Kidney (tissue), 14 donors: ENCODE results near the gene LAMB3. TPM values are rescaled to one million over a fixed set of nuclear protein-coding genes. Genes with fewer than 3 reads are reported as not detected.

Experiments used
- DNase-seq, 5 donors: peaks; one replicate each; pipeline ENCODE4 v3.0.0-alpha.2; 2013 to 2020
- FAIRE-seq: peaks from 2 replicates; lab custom pipeline; 2012; peaks lifted over from hg19 to GRCh38; lab: Jason Lieb, UNC
- H3K27ac ChIP-seq, 2 donors: one replicate each; pipeline ENCODE4 v1.7.0; 2013; ENCODE audit warnings: low read depth in 2 of 2, low read length in 2 of 2, inconsistent platforms in 1 of 2
- H3K27me3 ChIP-seq: one replicate; pipeline ENCODE4 v1.7.1; 2013; ENCODE audit warnings: low read length, inconsistent platforms; ENCODE audit not compliant: control insufficient read depth, insufficient read depth
- H3K36me3 ChIP-seq, 3 donors: one replicate each; pipeline versions ENCODE4 v1.7.0 to v1.7.1; 2013; ENCODE audit warnings: low read length in 3 of 3, control low read depth in 1 of 3, inconsistent platforms in 1 of 3; ENCODE audit not compliant: insufficient read depth in 3 of 3, control insufficient read depth in 2 of 3
- H3K4me1 ChIP-seq, 3 donors: one replicate each; pipeline versions ENCODE4 v1.7.0 to v1.7.1; 2013; ENCODE audit warnings: low read length in 3 of 3, inconsistent platforms in 1 of 3, low read depth in 1 of 3; ENCODE audit not compliant: control insufficient read depth in 2 of 3, insufficient read depth in 2 of 3
- H3K4me3 ChIP-seq, 3 donors: one replicate each; pipeline versions ENCODE4 v1.7.0 to v1.8.1; 2013; ENCODE audit warnings: low read length in 3 of 3, control low read depth in 1 of 3, inconsistent platforms in 1 of 3
- H3K9ac ChIP-seq, 3 donors: one replicate each; pipeline versions ENCODE4 v1.7.0 to v1.7.1; 2013; ENCODE audit warnings: low read length in 3 of 3, control low read depth in 1 of 3, inconsistent platforms in 1 of 3
- H3K9me3 ChIP-seq, 3 donors: one replicate each; pipeline versions ENCODE4 v1.7.0 to v1.7.1; 2013; ENCODE audit warnings: low read length in 3 of 3, control low read depth in 1 of 3, inconsistent platforms in 1 of 3; ENCODE audit not compliant: control insufficient read depth in 2 of 3, insufficient read depth in 1 of 3
- CTCF ChIP-seq: IDR thresholded peaks from 3 replicates; pipeline ENCODE4 v1.5.1; 2012; ENCODE audit warnings: mild to moderate bottlenecking, moderate library complexity, borderline replicate concordance; ENCODE audit not compliant: insufficient read depth; ENCODE audit errors: extremely low read depth
- intact Hi-C: fragments of 100-400 bp; cut with DNase I; formaldehyde crosslinking; loops from one replicate; pipeline ENCODE4 v1.11.1; 2022
- polyA plus RNA-seq: library from polyadenylated mRNA; stranded (reverse); fragments of 350-450 nt; fragmentation: Illumina TruSeq; extraction: RNeasy Lipid Tissue Mini Kit (QIAGEN cat#74804); gene quantifications from one replicate; pipeline ENCODE4 v1.2.3, GENCODE V29; 2014; ENCODE audit warnings: low read depth, low replicate concordance; ENCODE audit not compliant: insufficient read depth
- total RNA-seq: library from RNA; stranded (reverse); fragmentation: NEBNext Ultra II Directional; extraction: Animal tissue kit (Norgen Biotek cat#: 25700); gene quantifications from one replicate; pipeline ENCODE4 v1.2.1, GENCODE V29; 2021
- donor health status: control.
- donor health status: control.
- donor health status: control.
- donor health status: control.
- donor health status: control.
- donor health status: DM: yes; HTN: yes; CAD: no.
- donor health status: Normal renal cell carcinoma (clear cell type).

Gene LAMB3
- total and polyA plus RNA-seq, 2 donors from 2014 or later: 2.5 to 59.7 TPM

- Histone ChIP-seq H3K9ac (no peak overlapping the region), H3K9me3 (no peaks in the 10 kb centered on the region), H3K4me1 (peaks cover 0 to 16% (median 0%) of the 10 kb centered on the region in 3 donors), H3K27ac (no peak overlapping the region), H3K4me3 (no peak overlapping the region), H3K27me3 (no peaks in the 10 kb centered on the region), H3K36me3 (no peaks in the 10 kb centered on the region)
- DNase-seq (peak in 1 of 5 donors; percentile 31), FAIRE-seq (no peak)
- intact Hi-C loops: loop anchor here (10.0 kb wide), 1 partner anchor 46 kb away; no protein-coding TSS in a partner anchor
- TF ChIP-seq CTCF: no peak
These were observed 31.7 kb downstream of the LAMB3 start for GRCh38 chr1:209620487-209620884.

GRCh38 chr1:209619696-209620486 is 32.3 kb downstream of the LAMB3 start:
- TF ChIP-seq CTCF: no peak
- Histone ChIP-seq H3K4me3 (no peak overlapping the region), H3K27me3 (no peaks in the 10 kb centered on the region), H3K9me3 (no peaks in the 10 kb centered on the region), H3K27ac (no peak overlapping the region), H3K9ac (no peak overlapping the region), H3K36me3 (no peaks in the 10 kb centered on the region), H3K4me1 (peaks cover 0 to 14% (median 0%) of the 10 kb centered on the region in 3 donors)
- DNase-seq (no peak), FAIRE-seq (no peak)
- intact Hi-C loops: loop anchor here (10.0 kb wide), 1 partner anchor 45 kb away; no protein-coding TSS in a partner anchor

GRCh38 chr1:209618756-209619420 is 33.3 kb downstream of the LAMB3 start:
- DNase-seq (no peak), FAIRE-seq (no peak)
- Histone ChIP-seq H3K36me3 (no peaks in the 10 kb centered on the region), H3K27me3 (no peaks in the 10 kb centered on the region), H3K9ac (no peak overlapping the region), H3K4me1 (peaks cover 0 to 14% (median 0%) of the 10 kb centered on the region in 3 donors), H3K27ac (no peak overlapping the region), H3K4me3 (no peak overlapping the region), H3K9me3 (no peaks in the 10 kb centered on the region)
- intact Hi-C loops: no loop called here
- no peak for TF ChIP-seq CTCF
